Transverse colon (tissue), 4 donors: Measurements from ENCODE around the gene UNCX. TPM values are rescaled to one million over a fixed set of nuclear protein-coding genes. Genes with fewer than 3 reads are reported as not detected.

Experiments
- DNase-seq: peaks from one replicate; pipeline ENCODE4 v3.0.0-alpha.2; 2019
- H3K27ac ChIP-seq, 4 donors: fragments of 200-600 bp; sonication (generic); 2 replicates each; pipeline ENCODE4 v1.5.1; 2016 to 2018; ENCODE audit warnings: inconsistent platforms in 4 of 4
- H3K27me3 ChIP-seq: fragments of 200-600 bp; sonication (generic); 2 replicates; pipeline ENCODE4 v1.5.1; 2017; ENCODE audit warnings: inconsistent platforms
- H3K36me3 ChIP-seq, 4 donors: fragments of 200-600 bp; sonication (generic); 2 replicates each; pipeline ENCODE4 v1.5.1; 2017 to 2019; ENCODE audit warnings: inconsistent platforms in 4 of 4
- H3K4me1 ChIP-seq, 4 donors: fragments of 200-600 bp; sonication (generic); 2 replicates each; pipeline ENCODE4 v1.5.1; 2017 to 2020; ENCODE audit warnings: inconsistent platforms in 4 of 4
- H3K4me3 ChIP-seq, 4 donors: fragments of 200-600 bp; sonication (generic); 1 replicate in 1 of 4; 2 replicates in 3 of 4; pipeline versions ENCODE4 v1.5.1 to v1.6.1; 2017 to 2019; ENCODE audit warnings: inconsistent platforms in 4 of 4
- H3K9me3 ChIP-seq, 2 donors: fragments of 200-600 bp; sonication (generic); 2 replicates each; pipeline ENCODE4 v1.5.1; 2017 to 2019; ENCODE audit warnings: inconsistent platforms in 2 of 2
- CTCF ChIP-seq, 5 experiments: fragments of 200-600 bp in 3 of 5; fragments of 450-650 bp in 2 of 5; sonication (generic) in 3 of 5; IDR thresholded peaks; 1 replicate in 2 of 5; 2 replicates in 3 of 5; pipeline ENCODE4 v1.5.1; 2016 to 2017; ENCODE audit warnings: antibody characterized with exemption in 5 of 5, inconsistent platforms in 3 of 5, mild to moderate bottlenecking in 2 of 5, moderate library complexity in 1 of 5
- EP300 ChIP-seq: sonication (generic); formaldehyde crosslinking; IDR thresholded peaks from one replicate; pipeline ENCODE4 v1.6.1; 2017; ENCODE audit warnings: antibody characterized with exemption, low read depth
- POLR2A ChIP-seq: fragments of 450-650 bp; IDR thresholded peaks from one replicate; pipeline ENCODE4 v1.6.1; 2016; ENCODE audit warnings: antibody characterized with exemption, mild to moderate bottlenecking, moderate library complexity
- POLR2AphosphoS5 ChIP-seq, 3 donors: sonication (generic); formaldehyde crosslinking; IDR thresholded peaks; one replicate each; pipeline ENCODE4 v1.6.1; 2016; ENCODE audit warnings: antibody characterized with exemption in 3 of 3
- WGBS, 2 donors: methylation state at CpG; one replicate each; pipeline ENCODE4 v1.1.5; 2018; ENCODE audit warnings: low coverage in 1 of 2; 5-methylcytosine and 5-hydroxymethylcytosine counted together
- in situ Hi-C, 4 donors: fragments of 200-750 bp; cut with MboI; loops; one replicate each; pipeline versions ENCODE4 v1.15.0 to v1.15.1; 2017; ENCODE audit warnings: low sequenced_read_pairs in 3 of 4, low pct_ligation_motif_present in 1 of 4, low pct_unique_long_range_greater_than_20kb in 1 of 4
- intact Hi-C: fragments of 100-400 bp; cut with DNase I; formaldehyde crosslinking; loops from one replicate; pipeline ENCODE4 v1.15.1; 2023; ENCODE audit warnings: low total_unique reads
- total RNA-seq, 4 donors: library from RNA; depleted of rRNA; stranded (reverse); fragments of >200 nt; gene quantifications; one replicate each; pipeline ENCODE4 v1.1.0, GENCODE V29; 2016

UNCX gene
- total RNA-seq, 4 donors from 2014 or later = not detected

GRCh38 chr7:1219498-1219897, 13.2 kb upstream of the UNCX start:
- in situ Hi-C loops = no loop called here
- no peak overlapping the region for H3K27ac ChIP-seq
- 50 to 60% methylated on average over 1 to 9 of the region's 9 CpGs for WGBS, 2 donors
- intact Hi-C loops = loop anchor here (5.0 kb wide), 1 partner anchor 258 kb away; no protein-coding TSS in a partner anchor
- H3K4me3 ChIP-seq = no peak overlapping the region
- no peaks in the 10 kb centered on the region for H3K36me3 ChIP-seq
- peaks cover 89% of the 10 kb centered on the region for H3K27me3 ChIP-seq
- TF ChIP-seq POLR2A (no peak), EP300 (no peak)
- DNase-seq = no peak
- no peaks in the 10 kb centered on the region for H3K9me3 ChIP-seq
- peaks cover 0 to 5% (median 4%) of the 10 kb centered on the region in 4 donors for H3K4me1 ChIP-seq

- in situ Hi-C loops = no loop called here
- Histone ChIP-seq H3K4me3 (no peak overlapping the region), H3K4me1 (peaks cover 0 to 6% (median 5%) of the 10 kb centered on the region in 4 donors), H3K36me3 (no peaks in the 10 kb centered on the region), H3K27ac (no peak overlapping the region), H3K9me3 (no peaks in the 10 kb centered on the region), H3K27me3 (peaks cover 89% of the 10 kb centered on the region)
- intact Hi-C loops = loop anchor here (5.0 kb wide), 1 partner anchor 257 kb away; no protein-coding TSS in a partner anchor
- WGBS, 2 donors = 55 to 57% methylated on average over 11 to 13 of the region's 13 CpGs
- TF ChIP-seq CTCF (IDR thresholded peaks at IDR 0.05) (no peak), POLR2AphosphoS5 (IDR thresholded peaks at IDR 0.05) (no peak), POLR2A (no peak)
- DNase-seq = no peak
Observed at GRCh38 chr7:1220000-1220726, 12.5 kb upstream of the UNCX start.

- no peaks in the 10 kb centered on the region for H3K9me3 ChIP-seq
- H3K36me3 ChIP-seq = no peaks in the 10 kb centered on the region
- in situ Hi-C loops (no loop called here), intact Hi-C loops (no loop called here)
- peaks cover 0 to 12% (median 8%) of the 10 kb centered on the region in 4 donors for H3K4me1 ChIP-seq
- no peak overlapping the region for H3K27ac ChIP-seq
- 46 to 67% methylated on average over 3 to 22 of the region's 22 CpGs for WGBS, 2 donors
- DNase-seq = no peak
- no peak for TF ChIP-seq POLR2A
- no peak for TF ChIP-seq EP300
- TF ChIP-seq CTCF (IDR thresholded peaks at IDR 0.05) = no peak
- TF ChIP-seq POLR2AphosphoS5 (IDR thresholded peaks at IDR 0.05) = no peak
- no peak overlapping the region for H3K4me3 ChIP-seq
- H3K27me3 ChIP-seq = peaks cover 89% of the 10 kb centered on the region
Observed at GRCh38 chr7:1220977-1221745, 11.5 kb upstream of the UNCX start.

GRCh38 chr7:1223196-1223981, 9.3 kb upstream of the UNCX start:
- in situ Hi-C loops (no loop called here), intact Hi-C loops (no loop called here)
- WGBS, 2 donors = 45 to 60% methylated on average over 3 to 23 of the region's 23 CpGs
- TF ChIP-seq CTCF (IDR thresholded peaks at IDR 0.05) (no peak), POLR2A (no peak), POLR2AphosphoS5 (IDR thresholded peaks at IDR 0.05) (no peak), EP300 (no peak)
- Histone ChIP-seq H3K27ac (no peak overlapping the region), H3K4me3 (no peak overlapping the region), H3K9me3 (no peaks in the 10 kb centered on the region), H3K36me3 (no peaks in the 10 kb centered on the region), H3K4me1 (peaks cover 0 to 12% (median 8%) of the 10 kb centered on the region in 4 donors), H3K27me3 (peaks cover 91% of the 10 kb centered on the region)
- no peak for DNase-seq
